Panc1 (cell line): ENCODE results near the gene ALK. TPM values are rescaled to one million over a fixed set of nuclear protein-coding genes. Genes with fewer than 3 reads are reported as not detected.

Experiments used
- ATAC-seq: fragments of 200-7000 bp; cut with Tn5 transposase; 2 replicates; pipeline ENCODE4 v1.9.1; 2020; ENCODE audit warnings: mild to moderate bottlenecking, moderate library complexity
- BruUV-seq: library from RNA; stranded (reverse); fragments of 400-500 nt; replicated peaks from 2 replicates; lab custom pipeline; 2021; lab: Mats Ljungman, UMichigan
- CTCF ChIA-PET: fragments of 300-600 bp; sonication (Branson Sonifier 250); formaldehyde crosslinking; loops from one replicate; lab custom pipeline; 2022; ENCODE audit warnings: antibody characterized with exemption; lab: Charles Lee
- POLR2A ChIA-PET: fragments of 300-600 bp; sonication (Branson Sonifier 250); formaldehyde crosslinking; loops from one replicate; lab custom pipeline; 2022; ENCODE audit warnings: antibody characterized with exemption; lab: Charles Lee
- DNase-seq: peaks from one replicate; pipeline ENCODE4 v3.0.0-alpha.2; 2010; ENCODE audit warnings: low read depth, low spot score
- H3K27ac ChIP-seq: 2 replicates; pipeline ENCODE4 v1.5.1; 2011; ENCODE audit warnings: mild to moderate bottlenecking, low read length, inconsistent platforms
- H3K27me3 ChIP-seq: fragments of 200-500 bp; sonication (Bioruptor generic); 2 replicates; pipeline ENCODE4 v1.6.0; 2014; ENCODE audit warnings: low read length, inconsistent platforms; ENCODE audit not compliant: control insufficient read depth, insufficient read depth
- H3K36me3 ChIP-seq: fragments of 200-500 bp; sonication (Bioruptor generic); 2 replicates; pipeline ENCODE4 v1.5.1; 2014; ENCODE audit warnings: inconsistent platforms, mild to moderate bottlenecking, low read length, moderate library complexity; ENCODE audit not compliant: control insufficient read depth, insufficient read depth
- H3K4me1 ChIP-seq: 2 replicates; pipeline ENCODE4 v1.5.1; 2011; ENCODE audit warnings: inconsistent platforms, mild to moderate bottlenecking, low read length, moderate library complexity; ENCODE audit not compliant: control insufficient read depth, insufficient read depth
- H3K4me3 ChIP-seq, 2 experiments: 2 replicates each; pipeline ENCODE4 v1.5.1; 2011 to 2012; ENCODE audit warnings: low read depth in 2 of 2, low read length in 2 of 2, mild to moderate bottlenecking in 2 of 2, inconsistent platforms in 1 of 2, moderate library complexity in 1 of 2
- H3K9me3 ChIP-seq: fragments of 200-500 bp; sonication (Bioruptor generic); 2 replicates; pipeline ENCODE4 v1.5.1; 2014; ENCODE audit warnings: low read depth, mild to moderate bottlenecking, inconsistent platforms, low read length, moderate library complexity; ENCODE audit not compliant: control insufficient read depth, insufficient read depth
- POLR2AphosphoS5 ChIP-seq: IDR thresholded peaks from 2 replicates; pipeline ENCODE4 v1.6.1; 2012; ENCODE audit warnings: mild to moderate bottlenecking, low read depth, low read length, moderate library complexity
- SIN3A ChIP-seq: IDR thresholded peaks from 2 replicates; pipeline ENCODE4 v1.6.1; 2012; ENCODE audit warnings: low read depth, mild to moderate bottlenecking, low read length, moderate library complexity, borderline replicate concordance; ENCODE audit not compliant: insufficient read depth
- TCF7L2 ChIP-seq: IDR thresholded peaks from 2 replicates; pipeline ENCODE4 v1.6.1; 2011; ENCODE audit warnings: mild to moderate bottlenecking, low read depth, low read length, inconsistent platforms
- in situ Hi-C: cut with HindIII; loops from 2 replicates; pipeline ENCODE4 v1.10.0; 2016; ENCODE audit warnings: low sequenced_read_pairs, low pct_unique_long_range_greater_than_20kb
- intact Hi-C: fragments of 100-400 bp; cut with micrococcal nuclease; formaldehyde crosslinking; loops from one replicate; pipeline ENCODE4 v1.10.0; 2022; ENCODE audit not compliant: unreplicated experiment
- total RNA-seq: library from RNA; stranded (reverse); gene quantifications from one replicate; pipeline ENCODE4 v1.2.1, GENCODE V29; 2021; ENCODE audit not compliant: unreplicated experiment
- TF ChIP-seq, protein P1 (sequence below): fragments of 450-650 bp; IDR thresholded peaks from 2 replicates; pipeline ENCODE4 v1.5.1; 2017; ENCODE audit warnings: mild to moderate bottlenecking
- TF ChIP-seq, protein P2 (sequence below), 2 experiments: IDR thresholded peaks; 2 replicates each; pipeline ENCODE4 v1.6.1; 2011 to 2012; ENCODE audit warnings: low read depth in 2 of 2, control low read depth in 1 of 2, low read length in 1 of 2, mild to moderate bottlenecking in 1 of 2, moderate library complexity in 1 of 2; ENCODE audit not compliant: insufficient read depth in 1 of 2

Gene ALK
- total RNA-seq, 1 experiment from 2014 or later, result not detected

DNA sequence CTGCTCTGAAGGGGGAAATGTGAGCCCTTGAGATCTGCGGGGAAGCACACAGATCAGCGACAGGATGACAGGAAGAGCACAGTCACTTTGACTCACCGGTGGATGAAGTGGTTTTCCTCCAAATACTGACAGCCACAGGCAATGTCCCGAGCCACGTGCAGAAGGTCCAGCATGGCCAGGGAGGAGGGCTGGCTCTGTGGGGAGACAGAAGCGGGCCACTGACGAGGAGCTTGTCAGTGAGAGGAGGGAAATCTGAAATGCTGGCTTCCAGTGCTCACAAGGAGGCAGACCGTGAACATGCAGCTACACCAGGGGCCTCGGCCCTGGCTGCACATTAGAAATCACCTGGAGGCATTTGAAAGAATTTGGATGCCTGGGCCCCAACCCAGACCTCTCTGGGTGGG is 707.5 kb downstream of the ALK start:
- intact Hi-C loops, result no loop called here
- H3K4me3 ChIP-seq, result no peak overlapping the region
- no peaks in the 10 kb centered on the region for H3K9me3 ChIP-seq
- no peaks in the 10 kb centered on the region for H3K4me1 ChIP-seq
- POLR2A ChIA-PET, result no interaction called here
- BruUV-seq, result no TSS peak
- H3K36me3 ChIP-seq, result no peaks in the 10 kb centered on the region
- TF ChIP-seq TCF7L2 (no peak), POLR2AphosphoS5 (no peak), SIN3A (no peak)
- TF ChIP-seq, protein P1, sequence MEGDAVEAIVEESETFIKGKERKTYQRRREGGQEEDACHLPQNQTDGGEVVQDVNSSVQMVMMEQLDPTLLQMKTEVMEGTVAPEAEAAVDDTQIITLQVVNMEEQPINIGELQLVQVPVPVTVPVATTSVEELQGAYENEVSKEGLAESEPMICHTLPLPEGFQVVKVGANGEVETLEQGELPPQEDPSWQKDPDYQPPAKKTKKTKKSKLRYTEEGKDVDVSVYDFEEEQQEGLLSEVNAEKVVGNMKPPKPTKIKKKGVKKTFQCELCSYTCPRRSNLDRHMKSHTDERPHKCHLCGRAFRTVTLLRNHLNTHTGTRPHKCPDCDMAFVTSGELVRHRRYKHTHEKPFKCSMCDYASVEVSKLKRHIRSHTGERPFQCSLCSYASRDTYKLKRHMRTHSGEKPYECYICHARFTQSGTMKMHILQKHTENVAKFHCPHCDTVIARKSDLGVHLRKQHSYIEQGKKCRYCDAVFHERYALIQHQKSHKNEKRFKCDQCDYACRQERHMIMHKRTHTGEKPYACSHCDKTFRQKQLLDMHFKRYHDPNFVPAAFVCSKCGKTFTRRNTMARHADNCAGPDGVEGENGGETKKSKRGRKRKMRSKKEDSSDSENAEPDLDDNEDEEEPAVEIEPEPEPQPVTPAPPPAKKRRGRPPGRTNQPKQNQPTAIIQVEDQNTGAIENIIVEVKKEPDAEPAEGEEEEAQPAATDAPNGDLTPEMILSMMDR, result no peak
- TF ChIP-seq, protein P2, sequence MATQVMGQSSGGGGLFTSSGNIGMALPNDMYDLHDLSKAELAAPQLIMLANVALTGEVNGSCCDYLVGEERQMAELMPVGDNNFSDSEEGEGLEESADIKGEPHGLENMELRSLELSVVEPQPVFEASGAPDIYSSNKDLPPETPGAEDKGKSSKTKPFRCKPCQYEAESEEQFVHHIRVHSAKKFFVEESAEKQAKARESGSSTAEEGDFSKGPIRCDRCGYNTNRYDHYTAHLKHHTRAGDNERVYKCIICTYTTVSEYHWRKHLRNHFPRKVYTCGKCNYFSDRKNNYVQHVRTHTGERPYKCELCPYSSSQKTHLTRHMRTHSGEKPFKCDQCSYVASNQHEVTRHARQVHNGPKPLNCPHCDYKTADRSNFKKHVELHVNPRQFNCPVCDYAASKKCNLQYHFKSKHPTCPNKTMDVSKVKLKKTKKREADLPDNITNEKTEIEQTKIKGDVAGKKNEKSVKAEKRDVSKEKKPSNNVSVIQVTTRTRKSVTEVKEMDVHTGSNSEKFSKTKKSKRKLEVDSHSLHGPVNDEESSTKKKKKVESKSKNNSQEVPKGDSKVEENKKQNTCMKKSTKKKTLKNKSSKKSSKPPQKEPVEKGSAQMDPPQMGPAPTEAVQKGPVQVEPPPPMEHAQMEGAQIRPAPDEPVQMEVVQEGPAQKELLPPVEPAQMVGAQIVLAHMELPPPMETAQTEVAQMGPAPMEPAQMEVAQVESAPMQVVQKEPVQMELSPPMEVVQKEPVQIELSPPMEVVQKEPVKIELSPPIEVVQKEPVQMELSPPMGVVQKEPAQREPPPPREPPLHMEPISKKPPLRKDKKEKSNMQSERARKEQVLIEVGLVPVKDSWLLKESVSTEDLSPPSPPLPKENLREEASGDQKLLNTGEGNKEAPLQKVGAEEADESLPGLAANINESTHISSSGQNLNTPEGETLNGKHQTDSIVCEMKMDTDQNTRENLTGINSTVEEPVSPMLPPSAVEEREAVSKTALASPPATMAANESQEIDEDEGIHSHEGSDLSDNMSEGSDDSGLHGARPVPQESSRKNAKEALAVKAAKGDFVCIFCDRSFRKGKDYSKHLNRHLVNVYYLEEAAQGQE (IDR thresholded peaks at IDR 0.05; ENCODE audit: insufficient read depth in 1 of 2, low read depth in 2 of 2, low read length in 1 of 2), result no peak
- DNase-seq (no peak), ATAC-seq (no peak)
- in situ Hi-C loops, result no loop called here
- no peaks in the 10 kb centered on the region for H3K27me3 ChIP-seq
- CTCF ChIA-PET, result no interaction called here
- H3K27ac ChIP-seq, result no peak overlapping the region

DNA sequence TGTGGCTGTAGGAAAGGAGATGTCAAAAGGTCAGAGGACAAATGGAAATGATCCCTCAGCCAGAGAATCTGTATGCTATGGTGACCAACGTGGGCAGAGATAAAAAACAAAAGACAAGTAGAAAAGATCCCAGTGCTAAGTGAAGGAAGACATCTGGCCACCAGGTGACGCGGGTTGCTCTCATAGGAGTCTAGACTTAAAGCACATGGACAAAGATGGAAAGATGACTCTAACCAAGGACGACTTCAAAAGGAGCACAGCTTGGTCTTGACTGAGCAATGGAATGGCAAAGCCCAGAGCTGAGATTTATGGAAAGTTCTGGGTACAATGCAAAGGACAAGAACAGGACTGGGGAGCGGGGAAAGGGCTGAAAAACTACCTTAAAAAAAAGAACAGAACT is 709.4 kb downstream of the ALK start:
- ATAC-seq, result no peak
- CTCF ChIA-PET, result no interaction called here
- in situ Hi-C loops (no loop called here), intact Hi-C loops (no loop called here)
- POLR2A ChIA-PET, result no interaction called here
- Histone ChIP-seq H3K4me1 (no peaks in the 10 kb centered on the region), H3K27ac (no peak overlapping the region), H3K4me3 (no peak overlapping the region), H3K9me3 (no peaks in the 10 kb centered on the region), H3K36me3 (no peaks in the 10 kb centered on the region), H3K27me3 (no peaks in the 10 kb centered on the region)
- TF ChIP-seq, protein P1, result no peak; the same call in 1 of the 2 replicates
- TF ChIP-seq TCF7L2 (no peak), POLR2AphosphoS5 (no peak)
- BruUV-seq, result no TSS peak
- no peak for DNase-seq

DNA sequence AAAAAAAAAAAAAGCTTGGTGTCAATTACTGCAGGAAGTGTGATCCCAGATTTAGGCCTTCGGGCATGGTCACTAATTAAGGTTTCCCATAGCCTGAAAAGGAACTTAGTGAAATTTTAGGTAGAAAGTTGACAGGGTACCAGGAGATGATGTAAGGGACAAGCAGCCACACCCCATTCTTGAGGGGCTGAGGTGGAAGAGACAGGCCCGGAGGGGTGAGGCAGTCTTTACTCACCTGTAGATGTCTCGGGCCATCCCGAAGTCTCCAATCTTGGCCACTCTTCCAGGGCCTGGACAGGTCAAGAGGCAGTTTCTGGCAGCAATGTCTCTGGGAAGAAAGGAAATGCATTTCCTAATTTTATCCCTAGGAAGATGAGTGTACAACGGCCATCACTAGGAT is 711.8 kb downstream of the ALK start:
- Histone ChIP-seq H3K9me3 (no peaks in the 10 kb centered on the region), H3K4me3 (no peak overlapping the region), H3K4me1 (no peaks in the 10 kb centered on the region), H3K27me3 (no peaks in the 10 kb centered on the region), H3K36me3 (no peaks in the 10 kb centered on the region), H3K27ac (no peak overlapping the region)
- in situ Hi-C loops, result no loop called here
- POLR2A ChIA-PET, result no interaction called here
- CTCF ChIA-PET, result no interaction called here
- TF ChIP-seq, protein P1, result no peak
- TF ChIP-seq POLR2AphosphoS5, result no peak
- TF ChIP-seq, protein P2 (IDR thresholded peaks at IDR 0.05; ENCODE audit: insufficient read depth in 1 of 2, low read depth in 2 of 2, low read length in 1 of 2), result no peak
- TF ChIP-seq SIN3A, result no peak
- no peak for TF ChIP-seq TCF7L2
- intact Hi-C loops, result no loop called here
- no peak for DNase-seq
- ATAC-seq, result no peak
- no TSS peak for BruUV-seq
